Stimulated activated CD8-positive, alpha-beta memory T cell treated with anti-CD3 and anti-CD28 coated beads, Interleukin-12 subunit alpha, Interleukin-12 subunit beta, amount 100 ng/mL, for 4 hours (primary cell): ENCODE data around the gene KHDC4.

ENCODE experiments used
- DNase-seq: peaks from one replicate; pipeline ENCODE4 v3.0.0-alpha.2; 2020; ENCODE audit warnings: low read depth

KHDC4 gene

DNA sequence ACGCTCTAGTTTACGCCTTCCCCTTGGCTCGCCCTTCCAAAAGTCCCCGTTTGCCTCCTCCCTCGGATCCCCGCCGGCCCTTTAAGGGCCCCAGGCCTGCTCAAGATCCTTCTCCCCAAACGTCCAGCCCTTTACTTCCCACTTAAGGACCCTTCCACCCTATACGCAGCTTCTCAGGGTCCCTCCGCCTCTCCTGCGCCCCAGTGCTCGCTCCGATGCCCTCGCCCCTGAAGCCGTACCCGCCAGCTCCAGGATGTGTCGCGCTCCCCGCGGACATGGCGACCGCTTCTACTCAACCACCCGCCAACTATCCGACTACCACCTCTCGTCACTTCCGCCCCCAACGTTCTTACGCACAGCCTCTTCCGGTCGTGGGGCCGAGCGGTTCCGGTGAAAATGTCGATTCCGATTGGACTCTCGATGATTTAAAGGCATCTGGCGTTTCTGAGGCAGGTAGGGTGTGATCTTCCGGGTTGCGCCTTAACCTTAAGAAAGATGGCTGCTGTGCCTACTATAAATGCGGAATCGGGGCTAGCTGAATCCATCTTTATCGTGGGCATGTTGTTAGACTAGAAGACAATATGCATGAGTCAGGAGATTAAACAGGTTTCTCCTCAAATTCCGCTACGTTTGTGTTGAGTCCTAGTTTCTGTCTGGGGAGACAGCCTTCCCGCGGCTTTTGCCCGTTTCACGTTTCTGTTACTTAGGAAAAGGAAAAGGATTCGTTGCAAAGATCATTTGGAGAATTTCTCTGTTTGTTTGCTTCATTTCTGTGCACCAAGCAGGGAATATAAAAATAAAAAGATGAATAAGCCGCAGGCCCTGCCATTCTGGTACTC, at the start of gene KHDC4:
Gene KHDC4, minus strand, starts transcription at position 317 of the 839 bp plus-strand sequence. Its CDS starts 40 bp downstream, at position 277.
- DNase-seq, result peak; percentile 84

GRCh38 chr1:155983191-155984024, 49.2 kb upstream of the KHDC4 start:
- DNase-seq, result no peak

DNA sequence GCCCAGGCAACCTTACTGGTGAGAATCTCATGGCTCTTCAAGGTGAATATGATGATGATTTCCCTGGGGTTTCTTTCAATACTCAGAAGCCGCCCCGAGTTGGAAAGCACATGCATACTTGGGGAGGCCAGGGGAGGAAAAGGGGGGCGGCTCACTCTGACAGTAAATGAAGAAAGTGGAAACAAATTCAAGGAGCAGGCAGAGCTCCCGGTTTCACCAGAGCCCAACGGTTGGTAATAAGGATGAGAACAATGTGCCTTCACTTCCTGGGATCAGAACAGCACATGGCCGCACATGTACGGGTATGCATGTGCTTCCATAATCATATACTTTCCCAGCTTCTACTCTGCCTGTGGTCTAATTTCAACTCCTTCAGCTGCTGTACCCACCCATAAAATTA, 47.9 kb upstream of the KHDC4 start:
- DNase-seq, result no peak

- no peak for DNase-seq
Measured at GRCh38 chr1:155981266-155982088, 47.3 kb upstream of the KHDC4 start.

DNA sequence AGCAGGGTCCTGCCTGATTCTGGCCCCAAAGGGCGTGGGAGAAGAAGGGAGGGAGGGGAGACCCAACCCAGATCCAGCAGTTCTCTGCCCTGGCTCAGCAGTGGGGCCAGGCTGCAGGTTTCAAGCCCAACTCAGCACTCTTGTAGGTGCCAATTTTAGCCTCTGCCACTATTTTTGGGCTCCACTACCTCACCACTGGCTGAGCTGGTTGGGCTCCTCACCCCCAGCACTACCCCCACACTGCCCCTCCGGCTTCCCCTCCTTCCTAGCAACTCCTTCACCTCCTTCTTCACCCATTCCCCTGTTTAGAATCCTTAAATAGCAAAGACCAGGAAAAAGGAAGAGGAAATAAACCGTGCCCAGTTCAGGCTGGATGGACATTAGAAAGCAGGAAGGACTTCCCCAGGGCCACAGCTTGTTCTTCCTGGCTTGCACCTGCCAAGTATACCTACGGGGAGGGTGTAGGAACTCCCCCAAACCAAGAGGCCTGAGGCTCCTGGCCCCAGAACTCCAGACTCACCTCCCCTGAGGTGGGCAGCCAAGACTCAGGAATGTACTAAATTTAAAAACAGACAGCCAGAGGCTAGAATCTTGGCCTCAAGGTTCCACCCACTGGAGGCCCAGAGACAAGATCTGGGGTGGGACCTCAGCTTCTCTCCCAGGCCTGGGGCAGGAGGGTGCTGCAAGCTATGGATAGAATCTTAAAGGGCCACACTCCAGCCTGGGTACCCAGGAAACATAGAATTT, 45.6 kb upstream of the KHDC4 start:
- no peak for DNase-seq

DNA sequence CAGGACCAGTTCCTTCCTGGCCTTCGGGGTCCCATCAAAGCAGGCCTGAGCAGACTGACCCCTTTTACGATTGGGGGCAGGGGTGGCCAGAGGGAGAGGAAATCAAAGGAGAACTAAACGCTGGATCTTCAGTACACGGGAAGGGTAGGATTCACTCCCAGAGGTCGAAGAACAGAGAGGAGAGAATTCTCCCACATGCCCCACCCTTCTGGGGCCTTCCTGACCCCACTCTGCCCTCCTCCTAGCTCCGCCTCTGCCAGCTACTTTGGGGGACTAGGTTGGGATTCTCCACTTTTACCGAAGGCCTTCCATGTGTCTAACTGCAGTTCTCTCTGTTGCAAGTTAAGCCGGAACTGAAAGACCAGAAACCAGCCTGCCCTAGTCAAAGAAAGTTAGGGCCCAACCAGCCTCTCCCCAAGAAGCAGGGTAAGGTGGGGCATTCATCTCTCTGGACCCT, 44.8 kb upstream of the KHDC4 start:
- no peak for DNase-seq

GRCh38 chr1:155978325-155978972, 44.2 kb upstream of the KHDC4 start, which contains the start of gene ARHGEF2:
Gene ARHGEF2, minus strand, starts transcription at chr1:155978547. Its CDS starts 120 bp downstream, at chr1:155978427.
- DNase-seq, result peak; percentile 80

- peak; percentile 68 for DNase-seq
Measured at GRCh38 chr1:155977690-155978324, 43.6 kb upstream of the KHDC4 start.

DNA sequence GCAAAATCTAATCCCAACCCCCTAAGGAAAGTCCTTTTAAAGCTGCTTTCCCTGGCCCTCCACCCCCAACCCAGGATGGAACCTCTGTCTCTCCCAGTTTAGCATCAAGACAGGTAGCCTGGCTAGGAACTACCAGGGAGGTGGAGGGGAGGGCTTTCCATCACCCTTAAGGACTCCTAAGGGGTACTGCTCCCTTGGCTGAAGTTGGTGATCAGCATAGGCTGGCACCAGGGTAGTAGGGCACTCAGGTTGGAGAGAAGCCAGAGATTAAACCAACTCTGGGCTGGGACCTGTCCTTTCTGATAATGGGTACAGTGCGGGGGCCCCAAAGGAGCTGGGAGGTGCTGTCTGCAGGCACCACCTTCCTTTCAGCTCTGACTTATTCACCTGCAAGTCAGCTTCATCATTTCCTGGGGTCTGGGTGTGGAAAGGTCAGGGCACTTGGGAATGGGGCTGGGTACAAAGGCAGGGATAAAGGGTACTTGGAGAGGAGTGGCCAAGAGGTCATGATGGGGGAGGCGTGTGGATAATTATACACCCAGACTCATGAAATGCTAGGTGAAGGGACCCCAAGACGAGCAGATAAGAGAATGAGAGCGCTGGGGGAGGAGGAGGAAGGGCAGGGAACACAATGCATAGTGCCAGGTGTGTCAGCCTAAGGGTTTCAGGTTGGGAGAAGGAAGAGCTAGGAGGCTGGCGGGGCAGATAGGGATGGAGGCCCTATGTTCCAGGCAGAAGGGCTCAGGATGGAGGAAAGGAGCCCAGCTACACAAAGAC, 42.9 kb upstream of the KHDC4 start:
- no peak for DNase-seq

GRCh38 chr1:155976062-155976912, 42.1 kb upstream of the KHDC4 start:
- DNase-seq, result peak; percentile 56

DNA sequence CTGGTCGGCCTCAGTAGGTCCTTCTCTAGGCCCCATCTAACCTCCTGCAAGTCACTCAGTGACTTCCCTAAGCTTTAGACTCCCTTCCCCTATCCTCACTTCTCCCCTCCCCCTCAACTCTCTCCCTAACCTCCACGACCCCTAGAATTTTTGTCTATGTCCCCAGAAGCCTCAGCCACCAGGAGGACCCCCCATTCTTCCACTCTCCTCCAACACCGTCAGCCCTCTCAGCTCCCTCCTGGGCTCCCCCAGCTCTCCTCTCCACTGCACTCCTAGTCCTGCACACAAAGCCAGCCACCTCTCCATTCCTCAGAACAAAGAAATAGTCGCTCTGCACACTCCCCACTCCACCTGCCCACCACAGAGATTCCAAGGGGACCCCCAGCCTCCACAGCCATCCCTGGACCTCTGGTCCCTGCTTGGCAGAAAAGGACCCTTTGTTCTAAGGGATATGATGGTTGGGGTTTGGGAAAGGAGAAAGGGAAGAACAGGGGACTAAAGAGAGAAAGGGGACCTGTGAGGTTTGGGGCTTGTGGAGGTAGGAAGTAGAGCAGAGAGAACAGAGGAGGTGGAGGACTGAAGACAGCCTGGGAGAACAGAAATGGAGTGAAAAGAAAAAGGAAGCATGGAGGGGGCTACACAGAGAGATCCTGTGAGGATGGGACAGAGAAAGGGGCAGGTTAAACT, 41.3 kb upstream of the KHDC4 start:
- DNase-seq, result no peak

DNA sequence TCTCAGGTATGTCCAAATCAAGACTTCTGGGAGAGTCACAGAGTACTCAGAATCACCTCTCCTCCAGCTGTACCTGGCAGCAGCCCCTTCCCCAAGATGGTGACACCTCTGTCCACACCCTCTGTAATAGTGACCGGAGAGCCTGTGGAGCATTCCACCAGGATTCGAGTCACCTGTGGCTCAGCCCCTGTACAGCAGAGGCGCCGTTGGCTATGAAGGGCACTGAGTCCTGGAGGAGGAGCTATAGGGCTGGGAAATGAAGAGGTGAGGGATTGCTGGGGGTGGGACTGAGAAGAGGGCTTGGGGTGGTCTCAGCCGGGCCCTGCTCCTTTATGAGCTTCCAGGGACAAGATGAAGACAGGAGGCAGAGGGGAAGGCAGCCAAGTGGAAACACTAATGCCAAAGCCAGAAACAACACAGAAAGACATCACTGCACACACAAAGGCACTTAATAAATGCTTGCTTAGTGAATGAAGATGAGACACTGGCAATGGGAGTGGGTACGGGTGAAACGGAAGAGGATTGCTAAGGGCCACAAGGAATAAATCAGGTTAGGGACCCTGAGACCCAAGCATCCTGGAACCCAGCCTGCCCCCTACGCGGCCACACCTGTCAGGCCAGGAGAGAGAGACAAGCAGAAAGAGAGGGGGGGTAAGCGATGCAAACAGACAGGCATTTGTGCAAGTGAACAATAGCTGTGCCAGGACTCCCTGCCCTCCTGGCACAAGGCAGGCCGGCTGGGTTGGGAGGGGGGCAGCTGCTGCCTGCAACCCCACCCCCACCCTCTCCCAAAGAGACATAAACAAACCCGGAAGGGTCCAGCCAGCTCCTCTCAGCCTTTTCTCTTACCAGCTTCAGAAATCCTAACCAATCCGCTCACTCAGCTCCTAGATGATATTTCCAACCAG, 40.2 kb upstream of the KHDC4 start:
- DNase-seq, result no peak

DNA sequence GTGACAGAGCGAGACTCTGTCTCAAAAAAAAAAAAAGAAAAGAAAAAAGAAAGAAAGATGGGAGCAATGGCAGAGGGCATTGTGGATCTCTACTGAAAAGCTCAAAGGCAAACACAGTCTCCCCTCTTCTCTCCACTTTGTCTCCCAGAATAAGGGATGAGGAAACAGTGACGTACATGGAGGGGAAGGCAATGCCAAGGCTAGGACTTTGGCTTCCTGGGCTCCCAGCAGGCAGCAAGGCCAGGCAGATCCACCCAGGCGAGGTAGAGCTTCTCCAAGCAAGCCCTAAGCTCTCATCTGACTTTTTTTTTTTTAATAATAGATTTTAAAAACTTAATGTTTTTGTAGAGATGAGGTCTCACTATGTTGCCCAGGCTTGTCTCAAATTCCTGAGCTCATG, 39.5 kb upstream of the KHDC4 start:
- no peak for DNase-seq

GRCh38 chr1:155971910-155972809, 37.9 kb upstream of the KHDC4 start:
- no peak for DNase-seq

DNA sequence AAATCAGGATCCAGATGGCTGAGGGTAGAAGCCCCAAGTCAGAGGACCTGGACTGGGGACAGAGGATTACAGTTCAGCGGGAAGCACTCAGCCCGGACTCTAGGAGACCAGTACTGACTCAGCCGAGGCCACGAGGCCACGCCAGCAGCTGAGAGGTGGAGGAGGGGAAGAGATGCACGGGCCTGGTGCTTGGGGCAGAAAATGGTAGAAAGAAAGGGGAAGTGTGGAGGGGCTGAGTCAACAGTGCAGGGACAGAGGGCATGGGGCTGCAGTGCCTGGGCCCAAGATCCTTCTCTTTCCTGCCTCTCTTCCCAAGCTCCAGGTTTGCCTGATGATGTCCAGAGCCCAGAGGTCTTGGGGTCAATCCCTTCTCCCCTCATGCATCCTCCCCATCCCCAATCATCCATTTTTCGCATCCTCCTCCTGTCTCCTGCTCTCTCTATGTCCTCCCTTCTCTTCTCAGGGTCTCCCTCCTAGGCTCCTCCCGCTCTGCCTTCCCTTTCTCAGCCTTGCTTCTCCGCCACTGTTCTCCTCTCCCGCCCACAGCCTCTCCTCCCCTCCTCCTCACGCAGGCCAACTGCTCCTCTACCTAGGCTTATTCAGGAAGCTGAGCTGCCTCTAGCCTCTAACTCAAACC, 36.4 kb upstream of the KHDC4 start:
- DNase-seq, result no peak
